NCI-H748 (cell line): ENCODE measurements around the gene DNAJB4.
"Not testable (repeated sequence)": the region's sequence is repeated elsewhere in the genome, so short reads cannot be mapped to it uniquely, and the experiment has no call there.

Experiments
- DNase-seq: peaks from one replicate; lab custom pipeline; 2025; ENCODE audit not compliant: unreplicated experiment; lab: John Stamatoyannopoulos, UW

DNAJB4 gene

GRCh38 chr1:77990629-77991204, 14.0 kb upstream of the DNAJB4 start:
- no peak for DNase-seq

DNA sequence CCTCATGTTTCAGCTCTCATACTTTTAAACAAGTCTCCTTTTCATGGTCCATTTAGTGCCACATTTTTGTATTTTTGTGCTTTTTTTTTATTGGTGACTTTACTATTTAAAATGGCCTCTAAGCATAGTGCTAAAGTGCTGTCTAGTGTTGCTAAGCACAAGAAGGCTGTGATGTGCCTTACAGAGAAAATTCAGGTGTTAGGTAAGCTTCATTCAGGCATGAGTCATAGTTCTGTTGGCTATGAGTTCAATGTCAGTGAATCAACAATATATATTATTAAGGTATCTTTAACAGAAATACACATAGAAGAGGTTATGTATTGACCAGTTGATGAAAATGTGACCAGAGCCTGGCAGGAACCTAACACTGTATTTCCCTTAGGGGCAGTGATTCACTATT, 13.1 kb upstream of the DNAJB4 start:
- DNase-seq: no peak

- no peak for DNase-seq
Measured at GRCh38 chr1:77994117-77994705, 10.5 kb upstream of the DNAJB4 start.

- DNase-seq: no peak
Measured at GRCh38 chr1:77996734-77997133, 8.0 kb upstream of the DNAJB4 start.

- DNase-seq: not testable (repeated sequence)
Measured at GRCh38 chr1:78000536-78000935, 4.2 kb upstream of the DNAJB4 start.

DNA sequence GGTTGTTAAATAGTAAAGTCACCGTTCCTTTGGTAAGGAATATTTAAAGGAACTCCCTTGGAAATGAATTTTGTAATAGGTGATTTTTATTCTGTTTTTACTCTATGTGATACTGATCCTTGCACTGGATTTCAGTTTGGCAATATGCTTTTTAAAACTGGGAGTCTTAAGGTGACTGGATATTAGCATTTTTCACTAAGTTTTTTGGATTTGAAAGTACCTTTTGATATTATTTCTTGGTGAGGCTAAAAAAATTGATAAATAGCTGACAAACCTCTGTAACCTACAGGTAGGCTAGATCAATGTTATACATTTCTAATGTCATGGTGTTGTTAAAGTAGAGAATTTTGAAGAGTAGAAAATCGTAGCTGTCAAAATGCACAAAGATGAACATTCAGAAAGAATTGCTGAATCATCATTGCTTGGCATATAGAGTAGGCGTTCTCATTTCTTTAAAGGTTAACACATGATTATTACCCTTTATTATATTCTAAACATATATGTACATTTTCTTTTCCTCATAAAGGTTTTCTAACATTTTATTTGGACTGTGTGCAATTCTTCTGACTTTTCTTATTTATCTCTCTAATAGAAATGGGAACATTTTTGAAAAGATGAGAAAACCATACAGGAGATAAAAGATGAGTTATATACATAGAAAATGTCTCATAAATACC, 1.5 kb upstream of the DNAJB4 start:
- DNase-seq: no peak

DNA sequence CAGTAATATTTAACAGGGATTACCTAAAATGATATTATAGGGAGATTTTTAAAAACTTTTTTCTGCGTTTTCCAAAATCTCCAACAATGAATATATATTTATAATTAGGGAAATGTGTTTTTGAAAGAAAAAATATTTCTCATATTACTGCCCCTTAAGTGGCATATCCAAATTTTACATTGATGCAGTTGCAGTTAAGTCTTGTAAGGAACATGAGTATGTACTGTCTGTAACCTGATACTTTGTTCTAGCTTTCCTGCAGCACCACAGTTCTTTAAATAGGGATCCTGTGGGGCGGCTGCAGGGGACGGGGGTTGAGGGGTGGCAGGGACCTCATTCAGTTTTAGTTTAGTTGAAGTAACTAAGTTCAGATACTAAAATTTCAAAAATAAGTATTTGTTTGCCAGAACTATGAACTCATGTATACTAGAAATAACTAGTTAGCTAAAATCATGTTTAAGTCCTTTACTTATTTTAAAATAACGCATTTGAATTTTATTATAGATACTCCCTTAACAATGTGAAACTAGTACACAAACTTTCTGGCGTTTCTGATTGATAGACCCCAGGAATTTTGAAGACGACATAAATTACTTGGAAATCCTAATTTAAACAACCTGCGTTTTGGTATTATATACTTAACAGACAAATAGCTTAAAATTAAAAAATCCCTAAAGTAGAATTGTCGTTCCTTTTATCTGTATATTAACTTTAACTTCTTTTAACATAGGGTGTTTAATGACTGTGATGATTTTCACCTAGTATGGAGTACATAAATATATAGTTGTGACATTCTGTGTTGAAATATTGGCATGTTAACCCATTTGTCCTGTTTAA, 639 bp upstream of the DNAJB4 start:
- DNase-seq: peak; percentile 44

DNA sequence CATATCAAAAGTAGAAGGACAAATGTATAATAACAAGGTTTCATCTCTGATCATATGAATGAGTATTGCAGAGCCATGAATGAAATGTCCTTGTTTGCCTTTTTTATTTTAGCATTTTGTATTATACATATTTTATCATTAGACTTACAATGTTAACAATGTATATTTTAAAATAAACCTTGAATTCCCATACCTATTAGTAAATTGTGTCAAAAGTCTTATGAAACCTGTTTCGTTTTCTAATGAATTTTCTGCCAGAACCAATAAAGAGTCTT, 646 bp downstream of the DNAJB4 start:
- no peak for DNase-seq

DNA sequence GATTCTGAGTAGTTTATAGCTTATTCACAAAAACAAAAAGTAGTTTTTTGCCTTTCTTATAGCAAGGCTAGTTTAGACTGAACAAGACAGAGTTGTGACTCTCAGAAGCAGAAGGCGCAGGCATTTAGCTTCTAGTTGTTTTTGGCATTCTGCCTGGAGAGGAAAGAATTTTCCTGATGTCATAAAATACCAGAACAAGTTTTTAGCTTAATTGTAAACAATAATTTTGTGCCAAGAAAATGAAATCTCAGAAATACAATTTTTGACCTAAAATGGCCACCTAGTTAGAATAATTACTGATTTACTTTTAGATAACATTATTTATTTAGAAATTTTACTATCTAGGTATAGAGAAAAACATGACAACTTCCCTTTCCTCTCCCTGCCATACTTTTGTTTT, 1.0 kb downstream of the DNAJB4 start:
- peak; percentile 3 for DNase-seq

- DNase-seq: no peak
Measured at GRCh38 chr1:78006521-78006920, 1.8 kb downstream of the DNAJB4 start.

DNA sequence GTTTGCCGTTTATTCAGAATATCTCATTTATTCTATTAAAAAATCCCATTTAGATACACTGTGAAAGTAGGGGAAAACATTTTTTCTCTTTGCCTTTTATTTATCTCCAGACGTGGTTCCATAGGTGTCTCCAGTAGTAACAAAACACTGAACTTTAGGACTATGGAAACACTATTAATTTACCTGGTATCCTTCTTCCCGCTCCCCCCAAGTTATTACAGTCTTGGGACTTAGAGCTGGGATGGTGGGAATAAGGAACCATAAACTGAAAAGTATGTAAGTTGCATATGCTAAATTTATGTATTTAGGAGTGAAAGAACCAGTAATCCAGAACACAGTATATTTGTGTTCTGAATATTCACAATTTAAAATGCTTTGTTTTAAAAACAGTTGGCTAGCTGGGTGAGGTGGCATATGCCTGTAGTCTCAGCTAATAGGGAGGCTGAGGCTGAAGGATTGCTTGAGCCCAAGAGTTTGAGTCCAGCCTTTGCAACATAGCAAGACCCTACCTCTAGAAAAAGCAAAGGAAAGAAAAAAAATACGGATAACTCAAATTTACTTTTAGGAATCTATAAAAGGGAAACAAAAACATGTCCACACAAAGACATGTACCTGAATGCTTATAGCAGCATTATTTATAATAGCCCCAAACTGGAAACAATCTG, 3.1 kb downstream of the DNAJB4 start:
- no peak for DNase-seq

DNA sequence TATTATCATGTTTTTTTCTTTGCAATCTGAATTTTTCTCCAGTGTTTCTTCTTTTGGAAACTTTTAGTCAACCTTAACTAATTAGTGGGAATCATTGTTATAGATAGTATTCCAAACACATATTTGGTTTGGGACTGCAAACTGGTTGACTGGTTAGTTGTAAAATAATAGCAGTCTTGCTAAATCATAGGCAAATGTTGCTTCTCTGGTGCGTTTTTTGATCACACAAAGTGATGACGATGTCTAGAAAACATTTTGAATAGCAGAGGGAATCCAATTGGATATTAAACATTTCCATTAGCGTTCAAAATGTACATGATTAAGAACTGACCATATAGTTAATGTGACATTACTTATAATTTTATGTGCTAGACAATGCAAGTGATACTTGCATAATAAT, 4.5 kb downstream of the DNAJB4 start:
- no peak for DNase-seq

DNA sequence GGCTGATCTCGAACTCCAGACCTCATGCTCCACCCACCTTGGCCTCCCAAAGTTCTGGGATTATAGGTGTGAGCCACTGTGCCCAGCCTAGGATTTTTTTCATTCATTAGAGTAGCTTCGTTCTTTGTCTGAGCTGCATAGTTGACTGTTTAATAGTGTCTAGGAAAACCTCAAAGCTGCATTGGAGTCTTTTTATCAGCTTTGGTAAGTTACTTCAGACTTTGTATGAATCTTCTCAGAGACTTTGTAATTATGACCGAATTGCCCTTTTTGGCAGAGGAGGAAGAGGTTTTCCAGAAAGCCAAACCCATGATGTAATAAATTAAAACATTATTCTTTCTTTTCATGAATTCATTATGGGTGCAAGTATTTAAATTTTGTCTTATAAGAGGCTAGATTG, 5.1 kb downstream of the DNAJB4 start:
- DNase-seq: no peak

- DNase-seq: no peak
Measured at GRCh38 chr1:78011050-78011449, 6.3 kb downstream of the DNAJB4 start.

- DNase-seq: no peak
Measured at GRCh38 chr1:78015148-78015547, 10.4 kb downstream of the DNAJB4 start.

DNA sequence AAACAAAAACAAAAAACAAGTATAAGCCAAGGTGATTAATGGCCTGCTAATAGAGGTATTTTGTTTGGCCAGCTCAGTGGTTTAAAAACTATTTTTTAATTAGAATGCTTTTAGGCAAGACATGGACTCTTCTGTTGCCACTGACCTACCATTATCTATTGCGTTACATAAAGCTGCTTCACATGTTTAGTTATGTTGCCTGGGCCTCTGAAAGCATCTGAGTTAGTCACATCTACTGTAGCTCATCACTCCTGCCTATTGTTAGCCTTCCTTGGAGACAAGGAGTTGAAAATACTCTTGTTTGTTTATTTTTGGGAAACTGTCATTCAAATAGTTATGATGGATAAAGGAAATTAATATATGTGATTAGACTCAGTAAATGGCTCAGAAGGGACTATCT, 14.3 kb downstream of the DNAJB4 start:
- DNase-seq: no peak

- DNase-seq: not testable (repeated sequence)
Measured at GRCh38 chr1:78021134-78021533, 16.4 kb downstream of the DNAJB4 start.

GRCh38 chr1:78029793-78030192, 25.1 kb downstream of the DNAJB4 start:
- DNase-seq: no peak

GRCh38 chr1:78032996-78033796, 28.5 kb downstream of the DNAJB4 start:
- no peak for DNase-seq

GRCh38 chr1:78033797-78034172, 29.0 kb downstream of the DNAJB4 start:
- DNase-seq: no peak

- DNase-seq: no peak
Measured at GRCh38 chr1:78035121-78035520, 30.4 kb downstream of the DNAJB4 start.
